ENCODE results near the gene LRRC75A.

DNA sequence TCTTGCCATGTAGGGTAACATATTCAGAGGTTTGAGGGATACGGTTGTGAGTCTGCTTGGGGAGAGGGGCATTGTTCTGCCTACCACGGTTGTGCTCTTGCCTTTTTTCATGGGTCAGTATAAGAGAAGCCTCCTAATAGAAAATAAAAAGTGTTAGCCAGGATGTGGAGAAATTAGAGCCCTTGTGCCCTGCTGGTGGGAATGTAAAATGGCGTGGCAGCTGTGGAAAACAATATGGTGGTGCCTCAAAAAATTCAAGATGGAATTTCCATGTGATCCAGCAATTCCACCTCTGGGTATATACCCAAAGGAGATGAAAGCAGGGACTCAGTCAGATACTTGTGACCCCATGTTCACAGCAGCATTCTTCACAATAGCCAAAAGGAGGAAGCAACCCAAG is 14.2 kb upstream of the LRRC75A start:
- TF ChIP-seq, protein P1, sequence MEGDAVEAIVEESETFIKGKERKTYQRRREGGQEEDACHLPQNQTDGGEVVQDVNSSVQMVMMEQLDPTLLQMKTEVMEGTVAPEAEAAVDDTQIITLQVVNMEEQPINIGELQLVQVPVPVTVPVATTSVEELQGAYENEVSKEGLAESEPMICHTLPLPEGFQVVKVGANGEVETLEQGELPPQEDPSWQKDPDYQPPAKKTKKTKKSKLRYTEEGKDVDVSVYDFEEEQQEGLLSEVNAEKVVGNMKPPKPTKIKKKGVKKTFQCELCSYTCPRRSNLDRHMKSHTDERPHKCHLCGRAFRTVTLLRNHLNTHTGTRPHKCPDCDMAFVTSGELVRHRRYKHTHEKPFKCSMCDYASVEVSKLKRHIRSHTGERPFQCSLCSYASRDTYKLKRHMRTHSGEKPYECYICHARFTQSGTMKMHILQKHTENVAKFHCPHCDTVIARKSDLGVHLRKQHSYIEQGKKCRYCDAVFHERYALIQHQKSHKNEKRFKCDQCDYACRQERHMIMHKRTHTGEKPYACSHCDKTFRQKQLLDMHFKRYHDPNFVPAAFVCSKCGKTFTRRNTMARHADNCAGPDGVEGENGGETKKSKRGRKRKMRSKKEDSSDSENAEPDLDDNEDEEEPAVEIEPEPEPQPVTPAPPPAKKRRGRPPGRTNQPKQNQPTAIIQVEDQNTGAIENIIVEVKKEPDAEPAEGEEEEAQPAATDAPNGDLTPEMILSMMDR (IDR thresholded peaks at IDR 0.05), result no peak
- no peak for TF ChIP-seq POLR2A (IDR thresholded peaks at IDR 0.05)

All from thyroid gland (tissue), 4 donors.